Kidney (tissue), 14 donors: ENCODE data around the gene CFAP43. TPM values are rescaled to one million over a fixed set of nuclear protein-coding genes. Genes with fewer than 3 reads are reported as not detected.
"Not testable (repeated sequence)": the region's sequence is repeated elsewhere in the genome, so short reads cannot be mapped to it uniquely, and the experiment has no call there.

Experiments
- DNase-seq, 5 donors: peaks; one replicate each; pipeline ENCODE4 v3.0.0-alpha.2; 2013 to 2020
- FAIRE-seq: peaks from 2 replicates; lab custom pipeline; 2012; peaks lifted over from hg19 to GRCh38; lab: Jason Lieb, UNC
- H3K27ac ChIP-seq, 2 donors: one replicate each; pipeline ENCODE4 v1.7.0; 2013; ENCODE audit warnings: low read depth in 2 of 2, low read length in 2 of 2, inconsistent platforms in 1 of 2
- H3K27me3 ChIP-seq: one replicate; pipeline ENCODE4 v1.7.1; 2013; ENCODE audit warnings: low read length, inconsistent platforms; ENCODE audit not compliant: control insufficient read depth, insufficient read depth
- H3K36me3 ChIP-seq, 3 donors: one replicate each; pipeline versions ENCODE4 v1.7.0 to v1.7.1; 2013; ENCODE audit warnings: low read length in 3 of 3, control low read depth in 1 of 3, inconsistent platforms in 1 of 3; ENCODE audit not compliant: insufficient read depth in 3 of 3, control insufficient read depth in 2 of 3
- H3K4me1 ChIP-seq, 3 donors: one replicate each; pipeline versions ENCODE4 v1.7.0 to v1.7.1; 2013; ENCODE audit warnings: low read length in 3 of 3, inconsistent platforms in 1 of 3, low read depth in 1 of 3; ENCODE audit not compliant: control insufficient read depth in 2 of 3, insufficient read depth in 2 of 3
- H3K4me3 ChIP-seq, 3 donors: one replicate each; pipeline versions ENCODE4 v1.7.0 to v1.8.1; 2013; ENCODE audit warnings: low read length in 3 of 3, control low read depth in 1 of 3, inconsistent platforms in 1 of 3
- H3K9ac ChIP-seq, 3 donors: one replicate each; pipeline versions ENCODE4 v1.7.0 to v1.7.1; 2013; ENCODE audit warnings: low read length in 3 of 3, control low read depth in 1 of 3, inconsistent platforms in 1 of 3
- H3K9me3 ChIP-seq, 3 donors: one replicate each; pipeline versions ENCODE4 v1.7.0 to v1.7.1; 2013; ENCODE audit warnings: low read length in 3 of 3, control low read depth in 1 of 3, inconsistent platforms in 1 of 3; ENCODE audit not compliant: control insufficient read depth in 2 of 3, insufficient read depth in 1 of 3
- CTCF ChIP-seq: IDR thresholded peaks from 3 replicates; pipeline ENCODE4 v1.5.1; 2012; ENCODE audit warnings: mild to moderate bottlenecking, moderate library complexity, borderline replicate concordance; ENCODE audit not compliant: insufficient read depth; ENCODE audit errors: extremely low read depth
- intact Hi-C: fragments of 100-400 bp; cut with DNase I; formaldehyde crosslinking; loops from one replicate; pipeline ENCODE4 v1.11.1; 2022
- polyA plus RNA-seq: library from polyadenylated mRNA; stranded (reverse); fragments of 350-450 nt; fragmentation: Illumina TruSeq; extraction: RNeasy Lipid Tissue Mini Kit (QIAGEN cat#74804); gene quantifications from one replicate; pipeline ENCODE4 v1.2.3, GENCODE V29; 2014; ENCODE audit warnings: low read depth, low replicate concordance; ENCODE audit not compliant: insufficient read depth
- total RNA-seq: library from RNA; stranded (reverse); fragmentation: NEBNext Ultra II Directional; extraction: Animal tissue kit (Norgen Biotek cat#: 25700); gene quantifications from one replicate; pipeline ENCODE4 v1.2.1, GENCODE V29; 2021
- donor health status: control.
- donor health status: control.
- donor health status: control.
- donor health status: control.
- donor health status: control.
- donor health status: DM: yes; HTN: yes; CAD: no.
- donor health status: Normal renal cell carcinoma (clear cell type).

The CFAP43 gene
- total and polyA plus RNA-seq, 2 donors from 2014 or later: 3.1 to 7.2 TPM

DNA sequence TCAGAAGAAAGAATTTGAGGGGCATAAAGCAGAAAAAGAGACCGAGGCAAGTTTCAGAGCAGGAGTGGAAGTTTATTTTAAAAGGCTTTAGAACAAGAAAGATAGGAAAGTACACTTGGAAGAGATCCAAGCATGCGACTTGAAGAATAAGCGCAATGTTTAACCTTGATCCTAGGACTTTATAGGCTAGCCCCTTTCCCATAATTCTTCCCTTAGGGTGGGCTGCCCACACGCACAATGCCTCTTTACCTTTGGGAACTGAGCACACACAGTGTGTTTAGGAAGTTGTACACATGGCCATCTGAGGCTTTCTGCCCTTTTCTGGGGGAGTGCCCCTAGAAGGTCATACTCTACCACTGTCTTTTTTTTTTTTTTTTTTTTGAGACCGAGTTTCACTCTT, 11.3 kb upstream of the CFAP43 start:
- Histone ChIP-seq H3K9me3 (no peaks in the 10 kb centered on the region), H3K9ac (no peak overlapping the region), H3K36me3 (no peaks in the 10 kb centered on the region), H3K4me3 (no peak overlapping the region), H3K27ac (no peak overlapping the region), H3K4me1 (no peaks in the 10 kb centered on the region), H3K27me3 (no peaks in the 10 kb centered on the region)
- intact Hi-C loops: no loop called here
- TF ChIP-seq CTCF: no peak
- FAIRE-seq (no peak), DNase-seq (no peak)

GRCh38 chr10:104243009-104243408, 10.8 kb upstream of the CFAP43 start:
- intact Hi-C loops, H3K27me3 ChIP-seq, DNase-seq, H3K36me3 ChIP-seq, H3K9me3 ChIP-seq, H3K4me1 ChIP-seq, H3K4me3 ChIP-seq, H3K27ac ChIP-seq, H3K9ac ChIP-seq, FAIRE-seq: not testable (repeated sequence)

DNA sequence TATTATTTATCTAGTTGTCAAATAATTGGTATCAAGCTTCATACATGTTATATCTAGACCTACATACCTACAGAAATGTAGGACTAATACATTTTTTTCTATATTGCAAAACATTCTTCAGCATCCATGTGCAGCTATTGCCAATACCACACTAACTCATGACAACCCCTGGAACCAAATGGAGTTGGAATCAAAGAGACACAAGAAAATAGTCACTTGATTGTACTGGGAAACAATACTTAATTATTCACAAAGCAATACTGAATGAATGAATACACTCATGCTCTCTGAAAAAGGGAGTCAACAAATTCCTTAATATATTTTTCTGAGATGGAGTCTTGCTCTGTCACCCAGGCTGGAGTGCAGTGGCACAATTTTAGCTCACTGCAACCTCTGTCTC, 10.4 kb upstream of the CFAP43 start:
- no peaks in the 10 kb centered on the region for H3K36me3 ChIP-seq
- H3K27ac ChIP-seq: no peak overlapping the region
- FAIRE-seq (no peak), DNase-seq (no peak)
- no peak overlapping the region for H3K4me3 ChIP-seq
- no peaks in the 10 kb centered on the region for H3K4me1 ChIP-seq
- no peaks in the 10 kb centered on the region for H3K27me3 ChIP-seq
- intact Hi-C loops: no loop called here
- H3K9ac ChIP-seq: no peak overlapping the region
- no peaks in the 10 kb centered on the region for H3K9me3 ChIP-seq
- no peak for TF ChIP-seq CTCF

DNA sequence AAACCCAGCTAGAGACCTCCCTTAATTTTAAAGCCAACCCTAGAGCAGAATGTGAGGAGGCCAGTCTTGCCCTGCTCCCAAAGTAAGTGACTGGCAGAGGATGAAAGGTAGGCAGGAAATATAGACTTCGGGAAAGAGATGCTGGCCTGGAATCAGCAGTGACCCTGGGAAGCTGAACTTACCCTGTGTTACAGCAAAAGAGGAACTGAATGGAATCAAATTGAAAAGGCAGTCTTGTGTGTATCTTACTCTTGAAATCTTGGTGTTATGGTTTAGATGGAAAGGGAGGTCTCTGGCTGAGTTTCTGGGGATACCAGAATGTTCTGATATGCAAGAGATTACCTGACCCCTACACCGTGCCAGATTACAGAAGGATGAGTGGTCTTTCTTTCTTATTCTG, 7.9 kb upstream of the CFAP43 start:
- Histone ChIP-seq H3K9me3 (peaks cover 0 to under 1% (median 0%) of the 10 kb centered on the region in 3 donors), H3K9ac (no peak overlapping the region), H3K4me3 (no peak overlapping the region), H3K36me3 (no peaks in the 10 kb centered on the region), H3K27me3 (no peaks in the 10 kb centered on the region), H3K27ac (no peak overlapping the region), H3K4me1 (no peaks in the 10 kb centered on the region)
- TF ChIP-seq CTCF: no peak
- intact Hi-C loops: no loop called here
- FAIRE-seq: no peak
- DNase-seq: no peak
